Ishikawa (cell line): ENCODE measurements around the gene EOMES.

Source experiments
- CEBPB ChIP-seq: IDR thresholded peaks from 2 replicates; pipeline ENCODE4 v1.6.1; 2012
- CREB1 ChIP-seq: IDR thresholded peaks from 2 replicates; pipeline ENCODE4 v1.6.1; 2012; ENCODE audit warnings: low read depth
- EGR1 ChIP-seq: IDR thresholded peaks from 2 replicates; pipeline ENCODE4 v1.6.1; 2012
- EP300 ChIP-seq: IDR thresholded peaks from 2 replicates; pipeline ENCODE4 v1.6.1; 2012; ENCODE audit warnings: borderline replicate concordance
- FOXM1 ChIP-seq: IDR thresholded peaks from 2 replicates; pipeline ENCODE4 v1.6.1; 2012; ENCODE audit warnings: low read depth, borderline replicate concordance
- NFIC ChIP-seq: IDR thresholded peaks from 2 replicates; pipeline ENCODE4 v1.6.1; 2012
- RAD21 ChIP-seq: IDR thresholded peaks from 2 replicates; pipeline ENCODE4 v1.6.1; 2012; ENCODE audit warnings: low read depth
- TAF1 ChIP-seq: IDR thresholded peaks from 2 replicates; pipeline ENCODE4 v1.6.1; 2012; ENCODE audit warnings: low read depth, mild to moderate bottlenecking
- TCF12 ChIP-seq: IDR thresholded peaks from 2 replicates; pipeline ENCODE4 v1.6.1; 2012; ENCODE audit warnings: low read depth
- TEAD4 ChIP-seq: IDR thresholded peaks from 2 replicates; pipeline ENCODE4 v1.6.1; 2012
- YY1 ChIP-seq: IDR thresholded peaks from 2 replicates; pipeline ENCODE4 v1.6.1; 2012; ENCODE audit warnings: low read depth
- ZBTB7A ChIP-seq: IDR thresholded peaks from 2 replicates; pipeline ENCODE4 v1.6.1; 2012; ENCODE audit warnings: low read depth
- TF ChIP-seq, protein P1 (sequence below): IDR thresholded peaks from 2 replicates; pipeline ENCODE4 v1.6.1; 2012; ENCODE audit warnings: low read depth, mild to moderate bottlenecking
- TF ChIP-seq, protein P2 (sequence below): IDR thresholded peaks from 2 replicates; pipeline ENCODE4 v1.6.1; 2012
- TF ChIP-seq, protein P3 (sequence below): IDR thresholded peaks from 2 replicates; pipeline ENCODE4 v1.6.1; 2012

EOMES gene

DNA sequence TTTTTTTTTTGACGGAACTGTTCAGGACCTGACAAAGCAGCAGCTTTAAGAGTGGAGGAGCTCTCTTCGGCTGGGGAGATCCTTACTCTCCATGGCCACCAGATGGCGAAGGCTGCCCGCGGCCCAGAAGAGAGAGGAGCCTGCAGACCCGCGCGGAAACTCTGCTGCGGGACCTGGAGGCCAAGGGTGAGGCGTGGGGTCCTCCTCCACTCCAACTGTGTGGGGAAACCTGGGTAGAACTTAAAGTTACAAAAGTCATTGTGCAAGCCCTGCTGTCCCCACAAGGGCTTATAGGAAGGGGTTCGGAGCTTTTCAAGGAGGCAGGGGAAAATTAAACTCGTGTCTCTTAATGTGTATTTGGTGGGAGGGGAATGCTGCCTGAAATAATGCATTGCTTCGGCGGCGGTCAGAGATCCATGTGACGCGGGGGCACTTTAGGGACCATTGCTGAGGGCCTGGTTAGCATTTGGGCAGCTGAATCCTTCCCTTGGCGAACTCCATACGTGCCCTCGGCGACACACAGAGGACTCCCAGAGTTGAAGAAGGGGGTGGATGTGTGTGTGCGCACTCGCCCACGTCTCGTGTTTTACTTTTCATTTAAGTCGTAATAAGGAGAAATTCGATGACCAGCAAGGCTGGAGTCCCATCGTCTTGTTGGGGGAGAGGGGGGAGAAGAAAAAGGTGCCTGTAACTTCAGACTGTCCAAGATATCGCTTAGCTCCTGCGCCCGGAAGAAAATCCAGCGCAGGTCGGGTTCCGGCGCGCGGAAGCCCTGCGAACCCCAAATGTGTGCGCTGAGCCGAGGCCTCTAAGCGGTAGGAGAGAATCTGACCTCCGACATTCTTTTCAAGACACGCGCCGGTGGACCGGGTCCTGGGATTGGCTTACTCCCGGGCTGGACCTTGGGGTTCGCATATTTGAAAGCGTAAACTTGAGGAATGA lies 9.7 kb downstream of the EOMES start:
- peak; percentile 87 for TF ChIP-seq RAD21
- TF ChIP-seq CREB1 = no peak

DNA sequence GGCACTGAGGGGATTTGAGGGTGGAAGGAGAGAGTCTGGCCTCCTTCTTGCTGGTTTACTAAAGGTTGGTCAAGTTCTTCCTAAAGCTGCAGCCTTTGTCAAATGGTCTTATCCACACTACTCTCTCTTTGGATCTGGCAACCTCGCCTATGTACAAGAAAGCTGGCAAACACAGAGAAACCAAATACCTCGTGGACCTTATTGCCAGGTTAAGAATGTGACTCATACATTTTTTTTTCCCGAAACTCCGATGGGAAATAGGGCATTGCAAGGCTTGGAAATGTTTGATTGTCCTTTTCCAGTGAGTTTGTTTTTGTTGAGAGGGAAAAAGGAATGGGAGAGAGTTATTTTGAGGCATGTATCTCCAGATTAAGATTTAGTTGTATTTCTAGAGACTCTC lies 13.9 kb downstream of the EOMES start:
- no peak for TF ChIP-seq EP300
- no peak for TF ChIP-seq CEBPB
- TF ChIP-seq, protein P1, sequence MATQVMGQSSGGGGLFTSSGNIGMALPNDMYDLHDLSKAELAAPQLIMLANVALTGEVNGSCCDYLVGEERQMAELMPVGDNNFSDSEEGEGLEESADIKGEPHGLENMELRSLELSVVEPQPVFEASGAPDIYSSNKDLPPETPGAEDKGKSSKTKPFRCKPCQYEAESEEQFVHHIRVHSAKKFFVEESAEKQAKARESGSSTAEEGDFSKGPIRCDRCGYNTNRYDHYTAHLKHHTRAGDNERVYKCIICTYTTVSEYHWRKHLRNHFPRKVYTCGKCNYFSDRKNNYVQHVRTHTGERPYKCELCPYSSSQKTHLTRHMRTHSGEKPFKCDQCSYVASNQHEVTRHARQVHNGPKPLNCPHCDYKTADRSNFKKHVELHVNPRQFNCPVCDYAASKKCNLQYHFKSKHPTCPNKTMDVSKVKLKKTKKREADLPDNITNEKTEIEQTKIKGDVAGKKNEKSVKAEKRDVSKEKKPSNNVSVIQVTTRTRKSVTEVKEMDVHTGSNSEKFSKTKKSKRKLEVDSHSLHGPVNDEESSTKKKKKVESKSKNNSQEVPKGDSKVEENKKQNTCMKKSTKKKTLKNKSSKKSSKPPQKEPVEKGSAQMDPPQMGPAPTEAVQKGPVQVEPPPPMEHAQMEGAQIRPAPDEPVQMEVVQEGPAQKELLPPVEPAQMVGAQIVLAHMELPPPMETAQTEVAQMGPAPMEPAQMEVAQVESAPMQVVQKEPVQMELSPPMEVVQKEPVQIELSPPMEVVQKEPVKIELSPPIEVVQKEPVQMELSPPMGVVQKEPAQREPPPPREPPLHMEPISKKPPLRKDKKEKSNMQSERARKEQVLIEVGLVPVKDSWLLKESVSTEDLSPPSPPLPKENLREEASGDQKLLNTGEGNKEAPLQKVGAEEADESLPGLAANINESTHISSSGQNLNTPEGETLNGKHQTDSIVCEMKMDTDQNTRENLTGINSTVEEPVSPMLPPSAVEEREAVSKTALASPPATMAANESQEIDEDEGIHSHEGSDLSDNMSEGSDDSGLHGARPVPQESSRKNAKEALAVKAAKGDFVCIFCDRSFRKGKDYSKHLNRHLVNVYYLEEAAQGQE = no peak
- no peak for TF ChIP-seq CREB1
- no peak for TF ChIP-seq TEAD4
- no peak for TF ChIP-seq RAD21

DNA sequence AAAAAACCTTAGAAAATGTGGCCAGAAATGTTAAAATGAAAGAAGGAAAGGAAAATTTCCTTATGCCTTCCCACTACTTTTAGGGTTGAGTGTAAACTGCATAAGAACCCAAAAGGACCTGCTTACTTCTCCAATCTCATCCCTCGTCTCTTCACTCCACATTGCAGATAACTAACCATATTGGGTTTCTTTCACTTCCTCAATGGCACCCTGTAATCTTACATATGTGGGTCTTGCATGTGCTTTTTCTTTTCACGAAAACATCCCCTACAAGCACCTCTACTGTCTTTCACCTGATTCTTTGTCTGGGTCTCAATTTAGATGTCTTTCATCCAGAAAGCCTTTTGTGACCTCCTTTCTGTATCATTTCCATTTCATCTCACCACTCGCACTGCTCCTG lies 23.1 kb downstream of the EOMES start:
- TF ChIP-seq FOXM1 (no peak), EP300 (no peak), RAD21 (no peak), CREB1 (no peak), CEBPB (no peak), TEAD4 (no peak)
- TF ChIP-seq, protein P1 = no peak

DNA sequence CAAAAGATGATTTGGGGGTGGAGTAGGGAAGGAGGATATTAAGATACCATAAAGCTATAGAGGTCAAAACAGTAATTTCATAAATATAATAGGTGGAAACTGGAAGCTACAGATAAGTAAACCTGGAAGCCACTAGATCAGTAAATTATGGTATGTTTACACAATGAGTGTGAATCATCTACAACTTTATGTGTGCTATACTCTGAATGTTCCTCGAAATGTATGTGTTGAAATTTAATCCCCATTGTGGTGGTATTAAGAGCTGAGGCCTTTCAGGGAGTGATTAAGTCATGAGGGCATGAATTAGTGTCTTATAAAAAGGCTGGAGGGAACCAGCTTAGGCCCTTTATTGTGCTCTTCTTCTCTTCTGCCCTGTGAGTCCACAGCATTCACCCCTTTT lies 25.2 kb downstream of the EOMES start:
- no peak for TF ChIP-seq TCF12
- no peak for TF ChIP-seq FOXM1
- TF ChIP-seq NFIC = no peak
- no peak for TF ChIP-seq EGR1
- no peak for TF ChIP-seq TEAD4
- TF ChIP-seq EP300 = no peak
- no peak for TF ChIP-seq TAF1
- TF ChIP-seq RAD21 = no peak
- TF ChIP-seq CREB1 = no peak
- TF ChIP-seq ZBTB7A = no peak
- TF ChIP-seq CEBPB = no peak
- TF ChIP-seq, protein P2, sequence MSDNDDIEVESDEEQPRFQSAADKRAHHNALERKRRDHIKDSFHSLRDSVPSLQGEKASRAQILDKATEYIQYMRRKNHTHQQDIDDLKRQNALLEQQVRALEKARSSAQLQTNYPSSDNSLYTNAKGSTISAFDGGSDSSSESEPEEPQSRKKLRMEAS = no peak
- TF ChIP-seq, protein P3, sequence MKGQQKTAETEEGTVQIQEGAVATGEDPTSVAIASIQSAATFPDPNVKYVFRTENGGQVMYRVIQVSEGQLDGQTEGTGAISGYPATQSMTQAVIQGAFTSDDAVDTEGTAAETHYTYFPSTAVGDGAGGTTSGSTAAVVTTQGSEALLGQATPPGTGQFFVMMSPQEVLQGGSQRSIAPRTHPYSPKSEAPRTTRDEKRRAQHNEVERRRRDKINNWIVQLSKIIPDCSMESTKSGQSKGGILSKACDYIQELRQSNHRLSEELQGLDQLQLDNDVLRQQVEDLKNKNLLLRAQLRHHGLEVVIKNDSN = no peak
- TF ChIP-seq YY1 = no peak
- TF ChIP-seq, protein P1 = no peak

DNA sequence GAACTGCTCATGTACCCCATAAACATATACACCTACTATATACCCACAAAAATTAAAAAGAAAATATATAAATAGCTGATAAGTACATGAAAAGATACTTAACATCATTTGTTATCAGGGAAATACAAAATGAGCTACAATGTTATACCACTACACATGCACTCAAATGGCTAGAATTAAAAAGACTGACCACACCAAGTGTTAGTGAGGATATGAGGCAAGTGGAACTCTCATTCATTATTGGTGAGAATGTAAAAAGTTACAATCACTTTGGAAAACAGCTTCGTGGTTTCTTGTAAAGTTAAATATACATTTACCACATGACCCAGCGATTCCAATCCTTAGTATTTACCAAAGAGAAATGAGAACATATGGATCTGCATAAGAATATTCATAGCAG lies 26.5 kb downstream of the EOMES start:
- TF ChIP-seq, protein P2 = no peak
- TF ChIP-seq, protein P3 = no peak
- TF ChIP-seq EP300 (no peak), CEBPB (no peak), CREB1 (no peak), TCF12 (no peak), TAF1 (no peak), EGR1 (no peak), NFIC (no peak), ZBTB7A (no peak), FOXM1 (no peak), YY1 (no peak)
- TF ChIP-seq, protein P1 = no peak
